Hypothalamus (tissue), 51 donors: Measurements from ENCODE around the gene TSBP1.
"Not testable (repeated sequence)": the region's sequence is repeated elsewhere in the genome, so short reads cannot be mapped to it uniquely, and the experiment has no call there.

Experiments
- DNase-seq, 51 donors: peaks; one replicate each; lab custom pipeline; 2025; lab: John Stamatoyannopoulos, UW

The TSBP1 gene

DNA sequence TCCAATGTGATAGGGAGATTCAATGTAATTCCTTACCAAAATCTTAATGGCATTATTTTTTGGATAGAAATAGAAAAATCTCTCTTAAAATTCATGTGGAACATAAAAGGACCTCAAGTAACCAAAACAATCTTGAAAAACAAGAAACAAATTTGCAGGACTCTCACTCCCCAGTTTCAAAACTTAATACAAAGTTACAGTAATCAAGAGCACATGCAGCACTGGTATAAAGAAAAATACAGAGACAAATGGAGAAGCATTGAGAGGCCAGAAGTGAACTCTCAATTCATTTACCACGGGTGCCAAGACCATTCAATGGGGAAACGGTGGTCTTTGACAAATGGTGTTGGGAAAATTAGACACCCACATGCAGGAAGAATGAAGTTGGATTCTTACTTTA lies 7.8 kb upstream of the TSBP1 start:
- DNase-seq: no peak

DNA sequence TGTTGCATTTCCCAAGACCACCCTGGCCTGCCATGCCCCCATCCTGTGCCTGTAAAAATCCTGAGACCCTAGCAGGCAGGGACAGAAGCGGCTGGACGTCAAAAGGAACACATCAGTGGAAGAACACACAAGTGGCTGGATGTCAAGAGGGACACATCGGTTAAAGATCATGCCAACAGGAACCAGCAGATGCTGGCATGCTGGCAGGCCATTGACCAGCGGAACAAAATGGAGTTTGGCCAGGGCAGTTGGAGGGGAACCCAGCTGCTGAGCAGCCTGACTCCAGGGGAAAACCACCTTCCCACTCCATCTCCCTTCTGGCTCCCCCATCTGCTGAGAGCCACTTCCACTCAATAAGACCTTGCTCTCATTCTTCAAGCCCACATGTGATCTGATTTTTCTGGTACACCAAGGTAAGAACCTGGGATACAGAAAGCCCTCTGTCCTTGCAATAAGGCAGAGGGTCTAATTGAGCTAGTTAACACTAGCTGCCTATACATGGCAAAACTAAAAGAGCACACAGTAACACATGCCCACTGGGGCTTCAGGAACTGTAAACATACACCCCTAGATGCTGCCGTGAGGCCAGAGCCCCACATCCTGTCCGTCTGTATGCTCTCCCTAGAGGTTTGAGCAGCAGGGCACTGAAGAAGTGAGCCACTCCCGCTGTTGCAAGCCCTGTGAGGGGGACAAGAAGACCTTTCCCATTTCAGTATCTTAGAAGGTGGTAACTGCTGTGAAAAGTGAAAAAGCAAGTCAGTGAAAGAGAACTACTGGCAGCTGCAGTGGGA lies 4.2 kb upstream of the TSBP1 start:
- no peak for DNase-seq

DNA sequence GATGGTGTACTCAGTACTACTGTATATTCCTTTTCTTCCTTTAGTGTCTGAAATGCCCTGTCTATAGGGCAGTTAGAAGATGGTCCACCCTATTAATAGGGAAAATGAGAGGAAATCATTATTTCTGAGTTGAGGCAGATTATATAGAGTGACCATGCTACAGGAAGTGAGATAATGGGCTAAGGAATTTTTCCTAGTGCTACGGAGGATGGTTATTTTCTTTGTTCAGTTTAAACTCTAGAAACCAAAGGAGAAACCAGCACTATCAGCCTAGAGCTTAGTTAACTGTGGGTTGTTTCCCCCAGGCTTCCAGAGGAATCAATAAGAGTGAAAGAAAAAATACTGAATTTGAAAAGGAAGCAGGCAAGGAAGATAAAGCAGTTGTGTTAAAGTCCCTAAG lies 474 bp downstream of the TSBP1 start:
- DNase-seq: no peak

DNA sequence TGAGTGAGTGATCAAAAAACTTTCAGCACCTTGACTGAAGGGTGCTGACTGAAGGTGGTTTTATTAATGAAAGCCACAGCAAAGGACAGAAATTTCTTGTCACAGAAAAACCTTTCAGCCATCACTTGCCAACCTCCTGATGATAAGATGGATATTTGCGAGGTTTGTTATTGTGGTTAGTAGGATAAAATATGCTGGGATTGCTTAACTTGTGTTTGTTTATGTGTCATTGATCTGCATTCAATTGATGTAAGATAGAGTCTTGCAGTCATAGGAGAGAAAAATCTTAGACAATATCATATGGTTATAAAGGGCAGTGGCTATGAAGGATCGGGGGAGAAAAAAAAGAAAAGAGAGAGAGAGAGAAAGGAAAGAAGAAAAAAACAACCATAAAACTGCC lies 1.2 kb downstream of the TSBP1 start:
- DNase-seq: no peak

DNA sequence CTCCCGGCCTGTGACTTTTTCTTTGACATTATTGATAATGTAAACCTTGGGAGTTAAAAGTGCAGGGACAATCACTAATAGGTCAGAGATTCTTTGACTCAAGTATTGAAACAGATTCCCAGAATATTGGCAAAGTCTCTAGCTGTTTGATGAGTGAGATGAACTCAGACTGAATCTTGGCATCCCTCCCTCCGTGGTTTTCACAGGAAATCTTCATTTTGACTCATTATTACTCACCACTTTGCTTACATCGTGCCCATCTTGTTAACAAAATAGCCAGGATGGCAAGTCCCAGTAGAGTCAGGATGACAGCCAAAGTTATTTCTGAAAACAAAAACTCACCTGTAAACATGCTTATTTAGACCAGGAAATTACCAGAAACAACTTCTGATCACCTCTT lies 2.0 kb downstream of the TSBP1 start:
- no peak for DNase-seq

DNA sequence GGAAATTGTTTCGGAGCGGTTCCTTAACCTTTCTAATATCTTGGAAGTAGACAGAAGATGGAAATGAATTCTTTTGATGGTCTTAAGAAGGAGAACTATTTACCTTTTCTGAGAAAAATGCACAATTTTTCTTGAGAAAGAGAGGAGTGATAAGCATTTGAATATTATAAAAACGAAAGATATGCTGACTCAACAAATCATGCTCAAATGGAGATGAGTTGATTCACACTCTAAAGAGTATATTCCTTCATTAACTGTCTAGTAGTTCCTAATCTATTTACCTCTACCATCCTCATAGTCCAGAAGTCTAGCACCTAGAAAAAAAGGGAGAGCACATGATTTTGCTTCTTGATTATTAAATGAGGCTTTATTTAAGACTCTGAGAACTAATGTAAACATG lies 4.1 kb downstream of the TSBP1 start:
- no peak for DNase-seq

DNA sequence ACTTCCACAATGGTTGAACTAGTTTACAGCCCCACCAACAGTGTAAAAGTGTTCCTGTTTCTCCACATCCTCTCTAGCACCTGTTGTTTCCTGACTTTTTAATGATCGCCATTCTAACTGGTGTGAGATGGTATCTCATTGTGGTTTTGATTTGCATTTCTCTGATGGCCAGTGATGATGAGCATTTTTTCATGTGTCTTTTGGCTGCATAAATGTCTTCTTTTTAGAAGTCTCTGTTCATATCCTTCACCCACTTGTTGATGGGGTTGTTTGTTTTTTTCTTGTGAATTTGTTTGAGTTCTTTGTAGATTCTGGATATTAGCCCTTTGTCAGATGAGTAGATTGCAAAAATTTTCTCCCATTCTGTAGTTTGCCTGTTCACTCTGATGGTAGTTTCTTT lies 12.5 kb downstream of the TSBP1 start:
- DNase-seq: not testable (repeated sequence)

DNA sequence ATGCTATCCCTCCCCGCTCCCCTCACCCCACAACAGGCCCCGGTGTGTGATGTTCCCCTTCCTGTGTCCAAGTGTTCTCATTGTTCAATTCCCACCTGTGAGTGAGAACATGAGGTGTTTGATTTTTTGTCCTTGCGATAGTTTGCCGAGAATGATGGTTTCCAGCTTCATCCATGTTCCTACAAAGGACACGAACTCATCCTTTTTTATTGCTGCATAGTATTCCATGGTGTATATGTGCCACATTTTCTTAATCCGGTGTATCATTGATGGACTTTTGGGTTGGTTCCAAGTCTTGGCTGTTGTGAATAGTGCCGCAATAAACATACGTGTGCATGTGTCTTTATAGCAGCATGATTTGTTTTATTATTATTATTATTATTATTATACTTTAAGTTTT lies 13.2 kb downstream of the TSBP1 start:
- not testable (repeated sequence) for DNase-seq

DNA sequence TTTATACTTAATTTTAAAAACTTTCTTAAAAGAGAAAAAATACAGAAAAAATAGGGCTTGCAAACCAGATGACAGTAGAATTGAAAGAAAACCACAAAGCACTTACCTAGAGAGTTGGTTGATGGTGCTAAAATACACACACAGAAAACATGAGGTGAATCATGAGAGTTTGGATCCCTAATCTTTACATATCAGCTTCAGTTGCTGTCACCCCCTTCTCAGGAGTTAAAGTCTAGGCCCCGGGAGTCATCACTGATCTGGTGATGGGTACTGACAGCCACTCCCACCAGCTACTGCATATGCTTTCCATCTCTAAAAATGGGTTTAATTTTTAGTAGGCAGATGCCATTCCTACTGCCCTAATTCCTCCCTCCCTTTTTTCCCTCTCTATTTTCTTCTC lies 16.7 kb downstream of the TSBP1 start:
- DNase-seq: no peak

DNA sequence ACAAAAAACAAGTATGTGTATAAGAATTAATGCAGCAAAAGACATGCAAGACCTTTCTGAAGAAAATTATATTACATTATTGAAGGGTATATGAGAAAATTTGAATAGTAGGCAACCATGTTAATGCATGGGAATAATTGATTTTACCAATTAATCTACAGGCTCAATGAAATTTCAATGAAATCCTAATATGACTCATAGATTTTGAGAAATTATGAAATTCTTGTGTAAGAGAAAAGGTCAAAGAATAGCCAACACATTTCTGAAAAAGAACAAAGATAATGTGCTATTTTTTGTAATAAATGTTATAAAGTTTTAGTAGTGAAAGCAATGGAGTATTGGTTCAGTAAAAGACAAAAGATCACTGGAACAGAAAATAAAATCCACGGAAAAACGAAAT lies 18.4 kb downstream of the TSBP1 start:
- DNase-seq: no peak

DNA sequence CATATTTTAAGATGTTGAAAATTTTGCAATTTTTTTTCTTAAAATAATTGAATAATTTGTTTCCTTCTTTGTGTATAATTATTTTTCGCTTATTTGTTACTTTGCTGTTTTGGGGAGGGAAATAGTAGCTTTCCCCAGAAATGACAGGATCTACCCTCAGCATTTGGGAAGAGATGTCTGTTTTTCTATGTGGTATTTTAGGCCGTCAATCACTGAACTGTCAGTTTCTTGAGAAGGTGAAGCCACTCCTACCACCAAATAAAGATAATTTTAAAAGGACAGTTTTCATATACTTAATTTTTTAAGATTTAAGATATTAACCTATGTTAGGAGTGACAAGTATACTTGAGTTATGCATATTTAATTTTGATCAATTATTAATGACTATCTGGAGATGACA lies 31.5 kb downstream of the TSBP1 start:
- no peak for DNase-seq

DNA sequence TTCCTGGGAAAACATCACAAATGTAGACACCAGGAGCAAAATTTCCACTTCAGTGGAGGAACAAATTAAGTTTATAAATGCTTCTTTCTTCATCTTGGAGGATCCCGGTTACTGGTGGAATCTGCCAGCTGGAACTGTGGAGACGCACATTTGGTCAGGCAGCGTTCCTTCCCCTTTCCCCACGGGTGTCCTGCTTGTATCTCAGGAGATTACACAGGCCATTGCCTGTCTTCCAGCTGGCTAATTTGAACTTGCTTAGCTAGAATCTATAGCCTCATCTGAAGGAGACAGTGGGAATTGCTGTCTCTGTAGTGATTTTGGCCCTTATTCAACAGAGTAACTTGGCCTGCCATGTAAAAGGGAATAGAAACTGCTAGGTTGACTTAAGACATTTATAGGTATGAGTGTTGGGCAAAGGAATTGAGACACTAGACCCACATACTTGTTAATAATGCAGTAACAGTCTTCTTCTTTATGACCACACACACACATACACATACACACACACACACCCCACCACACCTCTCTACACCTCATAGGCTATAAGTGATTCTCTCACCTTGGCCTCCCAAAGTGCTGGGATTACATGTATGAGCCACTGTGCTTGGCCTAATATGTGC lies 34.4 kb downstream of the TSBP1 start:
- no peak for DNase-seq

DNA sequence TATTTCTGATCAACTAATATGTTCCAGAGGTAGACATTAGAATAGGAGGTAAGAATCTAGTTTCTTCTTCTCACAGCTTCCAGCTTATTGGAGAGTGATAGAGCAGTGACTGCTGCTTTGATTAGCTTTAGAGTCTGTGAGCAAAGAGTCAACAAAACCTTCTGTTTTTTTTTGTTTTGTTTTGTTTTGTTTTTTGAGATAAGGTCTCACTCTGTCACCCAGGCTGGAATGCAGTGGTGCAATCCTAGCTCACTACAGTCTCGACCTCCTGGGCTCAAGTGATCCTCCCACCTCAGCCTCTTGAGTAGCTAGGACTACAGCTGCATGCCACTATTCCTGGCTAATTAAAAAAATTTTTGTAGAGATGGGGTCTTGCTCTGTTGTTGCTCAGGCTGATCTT lies 39.3 kb downstream of the TSBP1 start:
- DNase-seq: no peak

DNA sequence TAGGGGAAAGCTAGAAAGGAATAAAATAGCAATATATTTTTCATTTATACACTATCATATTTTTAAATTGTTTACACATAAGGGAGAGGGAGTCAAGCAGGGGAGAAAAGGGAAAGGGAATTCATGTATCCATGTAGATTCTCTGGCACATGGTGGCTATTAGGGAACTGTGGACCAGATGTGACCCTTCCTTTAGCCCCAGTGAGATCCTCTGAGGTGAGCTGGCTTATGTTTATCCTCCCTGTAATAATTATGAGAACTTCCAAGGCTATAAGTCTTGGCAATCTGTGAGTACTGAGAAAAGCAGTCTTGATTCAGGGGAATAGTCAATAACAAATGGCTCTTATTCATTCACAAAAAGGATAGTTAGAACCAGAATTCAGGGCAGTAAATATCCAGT lies 42.6 kb downstream of the TSBP1 start:
- DNase-seq: no peak

DNA sequence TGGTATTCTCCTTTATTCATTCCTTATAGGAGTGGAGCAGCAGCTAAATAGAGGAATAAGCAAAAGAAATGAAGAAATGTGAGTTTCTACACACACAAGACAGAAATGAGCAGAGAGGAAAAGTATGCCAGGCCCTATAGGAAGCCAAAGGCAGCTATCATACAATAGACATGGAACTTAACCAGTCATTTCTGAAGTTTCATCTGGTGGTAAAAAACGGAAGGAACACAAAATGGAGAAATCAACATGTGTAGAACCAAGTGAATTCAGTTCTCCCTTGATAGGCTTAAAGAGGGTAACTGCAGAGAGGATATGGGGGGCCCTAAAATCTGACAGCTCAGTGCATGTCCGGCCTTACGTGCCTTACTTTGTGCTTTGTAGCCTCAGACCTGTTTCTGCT lies 44.6 kb downstream of the TSBP1 start:
- peak in 2 of 51 donors; percentile 2 for DNase-seq

DNA sequence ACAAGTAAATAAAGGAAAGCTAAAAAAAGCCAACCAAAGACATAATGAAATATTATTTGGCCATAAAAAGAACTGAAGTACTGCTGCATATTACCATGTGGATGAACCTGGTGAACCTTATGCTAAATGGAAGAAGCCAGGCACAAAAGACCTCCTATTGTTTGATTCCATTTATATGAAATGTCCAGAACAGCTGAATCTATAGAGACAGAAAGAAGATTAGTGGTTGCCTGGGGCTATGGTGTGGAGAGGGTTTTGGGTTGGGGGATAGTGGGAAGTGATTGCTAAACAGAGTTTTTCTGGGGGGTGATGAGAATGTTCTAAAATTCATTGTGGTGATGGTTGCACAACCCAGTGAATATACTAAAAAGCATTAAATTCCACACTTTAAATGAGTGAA lies 53.2 kb downstream of the TSBP1 start:
- no peak for DNase-seq

DNA sequence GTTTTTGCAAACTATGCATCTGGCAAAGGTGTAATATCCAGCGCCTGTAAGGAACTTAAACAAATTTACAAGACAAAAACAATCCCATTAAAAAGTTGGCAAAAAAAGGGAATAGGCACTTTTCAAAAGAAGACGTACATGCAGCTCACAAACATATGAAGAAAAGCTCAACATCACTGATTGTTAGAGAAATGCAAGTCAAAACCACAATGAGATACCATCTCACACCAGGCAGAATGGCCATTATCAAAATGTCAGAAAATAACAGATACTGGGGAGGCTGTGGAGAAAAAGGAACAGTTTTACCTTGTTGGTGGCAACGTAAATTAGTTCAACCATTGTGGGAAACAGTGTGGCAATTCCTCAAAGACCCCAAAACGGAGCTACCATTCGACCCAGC lies 54.2 kb downstream of the TSBP1 start:
- no peak for DNase-seq

DNA sequence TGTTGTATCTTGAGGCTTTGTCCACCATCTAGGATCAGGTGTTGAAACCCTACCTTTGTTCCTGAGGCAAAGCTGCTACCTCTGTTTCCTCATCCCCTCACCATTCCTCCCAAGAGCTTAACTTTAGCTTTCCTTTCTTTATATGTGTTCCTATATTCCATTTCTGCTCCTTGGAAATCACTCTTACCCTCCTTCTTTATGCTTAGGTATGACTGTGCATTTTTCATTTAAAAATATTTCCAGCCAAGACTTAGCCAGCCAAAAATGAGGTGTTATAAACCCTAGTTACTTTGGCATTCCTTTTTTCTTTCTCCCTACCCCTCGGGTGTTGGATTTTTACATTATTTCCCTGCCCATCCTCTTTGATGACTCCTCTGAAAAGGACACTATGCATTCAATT lies 57.7 kb downstream of the TSBP1 start:
- no peak for DNase-seq

DNA sequence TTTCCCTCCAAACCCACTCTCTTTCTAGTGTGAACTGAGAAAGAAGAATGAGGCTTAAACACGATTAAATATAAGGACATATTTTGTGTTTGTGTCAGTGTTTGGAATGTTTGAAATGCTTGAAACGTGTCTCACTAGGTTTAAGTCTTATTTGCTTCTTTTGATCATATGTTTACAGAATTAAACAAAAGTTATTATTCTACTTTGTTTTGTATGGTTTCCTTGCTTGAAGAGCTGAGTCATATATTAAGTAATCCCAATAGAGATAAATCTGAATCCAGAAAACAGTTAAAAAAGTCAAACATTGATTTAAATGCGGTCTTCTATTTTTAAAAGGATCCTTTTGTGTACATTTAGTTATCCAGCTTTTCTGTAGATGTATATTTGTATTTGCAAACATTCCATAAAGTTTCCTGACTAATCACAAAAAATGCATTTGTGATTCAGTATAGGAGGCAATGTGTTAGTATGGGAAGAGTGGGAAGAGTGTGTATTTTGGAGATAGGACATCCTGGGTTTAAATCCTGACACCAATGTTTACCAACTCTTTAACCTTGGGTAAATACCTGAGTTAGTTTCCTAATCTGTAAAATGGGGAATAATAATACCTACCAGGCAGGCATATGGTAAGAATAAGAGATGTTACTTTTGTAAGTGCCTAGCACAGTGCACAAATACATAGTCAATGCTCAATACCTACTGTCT lies 72.9 kb downstream of the TSBP1 start:
- DNase-seq: no peak

DNA sequence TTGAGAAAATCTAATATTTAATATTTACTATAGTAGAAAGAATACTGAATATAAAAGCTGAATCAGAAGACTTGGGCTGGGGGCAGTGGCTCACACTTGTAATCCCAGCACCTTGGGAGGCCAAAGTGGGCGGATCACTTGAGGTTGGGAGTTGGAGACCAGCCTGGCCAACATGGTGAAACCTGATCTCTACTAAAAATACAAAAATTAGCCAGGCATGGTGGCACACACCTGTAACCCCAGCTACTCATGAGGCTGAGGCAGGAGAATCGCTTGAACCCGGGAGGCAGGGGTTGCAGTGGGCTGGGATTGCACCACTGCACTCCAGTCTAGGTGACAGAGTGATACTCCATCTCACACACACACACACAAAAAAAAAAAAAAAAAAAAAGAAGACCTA lies 76.7 kb downstream of the TSBP1 start:
- DNase-seq: not testable (repeated sequence)

DNA sequence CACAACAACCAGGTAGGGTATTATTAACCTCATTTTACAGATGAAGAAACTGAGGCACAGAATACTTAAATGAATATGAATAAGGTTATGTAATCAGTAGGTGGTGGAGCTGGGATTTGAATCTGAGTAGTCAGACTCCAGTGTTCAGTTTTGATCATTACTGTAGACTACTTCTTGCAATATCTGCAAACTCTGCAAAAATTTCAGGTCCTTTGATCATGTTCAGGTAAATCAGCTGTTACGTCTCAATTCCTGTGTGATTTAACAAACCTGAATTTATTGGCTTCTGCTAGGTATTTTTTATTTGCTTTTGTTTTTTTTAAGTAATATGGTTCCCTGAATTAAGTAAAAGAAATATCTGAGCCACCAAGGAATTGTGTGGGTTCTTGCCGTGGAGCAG lies 77.1 kb downstream of the TSBP1 start:
- no peak for DNase-seq

DNA sequence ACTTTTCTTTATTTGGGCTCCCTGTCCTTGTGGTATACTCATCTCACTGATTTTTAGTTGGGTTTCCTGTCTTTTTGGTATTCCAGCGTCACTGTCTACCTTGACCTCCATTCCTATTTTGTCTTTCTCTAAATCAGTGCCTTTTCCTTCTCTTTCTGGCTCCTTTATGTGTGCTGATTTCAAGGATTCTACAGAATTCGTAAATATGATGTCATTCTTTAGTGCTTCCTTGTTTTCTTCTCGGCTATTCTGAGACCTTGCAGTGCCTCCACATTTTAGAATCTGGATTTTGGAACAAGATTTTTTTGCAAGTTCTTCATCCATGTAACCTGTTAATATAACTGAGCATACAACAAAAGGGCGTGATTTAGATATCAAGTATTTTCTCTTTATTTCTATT lies 78.0 kb downstream of the TSBP1 start:
- DNase-seq: no peak
